HG03103 (cell line): ENCODE results near the gene COPG1.

Source experiments
- ATAC-seq: cut with Tn5 transposase; IDR thresholded peaks from one replicate; pipeline ENCODE4 v1.9.1; 2021; ENCODE audit warnings: low read depth; ENCODE audit not compliant: unreplicated experiment

The COPG1 gene

GRCh38 chr3:129313415-129313664 lies 63.9 kb downstream of the COPG1 start:
- no peak for ATAC-seq

GRCh38 chr3:129313665-129314385 lies 64.4 kb downstream of the COPG1 start:
- no peak for ATAC-seq

- ATAC-seq = no peak
Observed at GRCh38 chr3:129314386-129315222, 65.2 kb downstream of the COPG1 start.

GRCh38 chr3:129315223-129315997 lies 66.0 kb downstream of the COPG1 start:
- ATAC-seq = no peak

GRCh38 chr3:129315998-129316247 lies 66.5 kb downstream of the COPG1 start:
- no peak for ATAC-seq

- ATAC-seq = no peak
Observed at GRCh38 chr3:129316248-129317013, 67.0 kb downstream of the COPG1 start.

- ATAC-seq = no peak
Observed at GRCh38 chr3:129317014-129317771, 67.8 kb downstream of the COPG1 start.

- no peak for ATAC-seq
Observed at GRCh38 chr3:129317848-129318247, 68.4 kb downstream of the COPG1 start.

- ATAC-seq = no peak
Observed at GRCh38 chr3:129318921-129319320, 69.5 kb downstream of the COPG1 start.

- no peak for ATAC-seq
Observed at GRCh38 chr3:129320261-129320660, 70.9 kb downstream of the COPG1 start.

- no peak for ATAC-seq
Observed at GRCh38 chr3:129320825-129321487, 71.5 kb downstream of the COPG1 start.

GRCh38 chr3:129321887-129322286 lies 72.5 kb downstream of the COPG1 start:
- ATAC-seq = no peak

GRCh38 chr3:129323651-129324294 lies 74.4 kb downstream of the COPG1 start:
- no peak for ATAC-seq

GRCh38 chr3:129324855-129325254 lies 75.4 kb downstream of the COPG1 start:
- no peak for ATAC-seq

GRCh38 chr3:129325383-129325782 lies 76.0 kb downstream of the COPG1 start:
- ATAC-seq = no peak

GRCh38 chr3:129326138-129326537 lies 76.7 kb downstream of the COPG1 start:
- no peak for ATAC-seq

- ATAC-seq = no peak
Observed at GRCh38 chr3:129326595-129326994, 77.2 kb downstream of the COPG1 start.
